ENCODE results near the gene METAP1D. TPM values are rescaled to one million over a fixed set of nuclear protein-coding genes. Genes with fewer than 3 reads are reported as not detected.

The METAP1D gene
- total RNA-seq, 1 experiment from 2014 or later = 15.8 TPM

GRCh38 chr2:172089005-172089504 lies 89.3 kb downstream of the METAP1D start:
- peaks cover 3 to 18% of the 10 kb centered on the region in 2 experiments for H3K4me1 ChIP-seq (ENCODE audit: control insufficient read depth in 1 of 2, insufficient read depth in 2 of 2, low read length in 2 of 2)
- H3K27me3 ChIP-seq (ENCODE audit: insufficient read depth, low read length) = no peaks in the 10 kb centered on the region
- no peak overlapping the region for H3K9ac ChIP-seq (ENCODE audit: low read length)
- no peak overlapping the region for H3K4me2 ChIP-seq (ENCODE audit: low read length)
- H3K9me2 ChIP-seq (ENCODE audit: insufficient read depth) = no peaks in the 10 kb centered on the region
- CTCF ChIA-PET = no interaction called here
- BruUV-seq (replicated peaks) = no TSS peak
- no peak for ATAC-seq
- no peak overlapping the region for H2AFZ ChIP-seq (ENCODE audit: low read depth, low read length, poor library complexity, severe bottlenecking)
- intact Hi-C loops (cut with micrococcal nuclease) = no loop called here
- DNase-seq (ENCODE audit: low read depth, low spot score) = no peak
- no peaks in the 10 kb centered on the region for H4K20me1 ChIP-seq (ENCODE audit: insufficient read depth)
- no peaks in the 10 kb centered on the region for H3K36me3 ChIP-seq (ENCODE audit: control insufficient read depth in 1 of 2, insufficient read depth in 2 of 2, low read length in 2 of 2)
- H3K4me3 ChIP-seq (replicated peaks in 1 of 2; ENCODE audit: low read depth in 1 of 2, low read length in 2 of 2) = no peak overlapping the region
- POLR2A ChIA-PET = no interaction called here
- no peaks in the 10 kb centered on the region for H3K9me3 ChIP-seq (ENCODE audit: control insufficient read depth in 1 of 2, insufficient read depth in 1 of 2, low read depth in 1 of 2, low read length in 2 of 2)
- RAD21 ChIA-PET (ENCODE audit: low non-redundant PET in 1 of 2, low total read pairs in 2 of 2, uncharacterized antibody in 2 of 2, unreplicated experiment in 2 of 2) = no interaction called here
- no peak for TF ChIP-seq ZFX (IDR thresholded peaks at IDR 0.05)
- no peaks in the 10 kb centered on the region for H3K79me2 ChIP-seq (ENCODE audit: insufficient read depth, low read length)
- H3K27ac ChIP-seq (ENCODE audit: low read depth, low read length) = no peak overlapping the region

GRCh38 chr2:172089633-172090032 lies 89.9 kb downstream of the METAP1D start:
- no peaks in the 10 kb centered on the region for H3K27me3 ChIP-seq (ENCODE audit: insufficient read depth, low read length)
- H4K20me1 ChIP-seq (ENCODE audit: insufficient read depth) = no peaks in the 10 kb centered on the region
- H3K27ac ChIP-seq (ENCODE audit: low read depth, low read length) = no peak overlapping the region
- H3K4me1 ChIP-seq (ENCODE audit: control insufficient read depth in 1 of 2, insufficient read depth in 2 of 2, low read length in 2 of 2) = peaks cover 5 to 15% of the 10 kb centered on the region in 2 experiments
- ATAC-seq (no peak), DNase-seq (ENCODE audit: low read depth, low spot score) (no peak)
- ChIA-PET CTCF (no interaction called here), RAD21 (ENCODE audit: low non-redundant PET in 1 of 2, low total read pairs in 2 of 2, uncharacterized antibody in 2 of 2, unreplicated experiment in 2 of 2) (no interaction called here), POLR2A (no interaction called here)
- intact Hi-C loops (cut with micrococcal nuclease) = loop anchor here (10.0 kb wide), 1 partner anchor 165 kb away; the partner anchor contains the start of gene HAT1
- no peaks in the 10 kb centered on the region for H3K9me2 ChIP-seq (ENCODE audit: insufficient read depth)
- no peak overlapping the region for H2AFZ ChIP-seq (ENCODE audit: low read depth, low read length, poor library complexity, severe bottlenecking)
- H3K9ac ChIP-seq (ENCODE audit: low read length) = no peak overlapping the region
- H3K4me2 ChIP-seq (ENCODE audit: low read length) = no peak overlapping the region
- no peaks in the 10 kb centered on the region for H3K79me2 ChIP-seq (ENCODE audit: insufficient read depth, low read length)
- no peak overlapping the region for H3K4me3 ChIP-seq (replicated peaks in 1 of 2; ENCODE audit: low read depth in 1 of 2, low read length in 2 of 2)
- no peaks in the 10 kb centered on the region for H3K9me3 ChIP-seq (ENCODE audit: control insufficient read depth in 1 of 2, insufficient read depth in 1 of 2, low read depth in 1 of 2, low read length in 2 of 2)
- H3K36me3 ChIP-seq (ENCODE audit: control insufficient read depth in 1 of 2, insufficient read depth in 2 of 2, low read length in 2 of 2) = no peaks in the 10 kb centered on the region
- no TSS peak for BruUV-seq (replicated peaks)
- TF ChIP-seq EGR1 (IDR thresholded peaks at IDR 0.05; ENCODE audit: low read depth) (no peak), YY1 (IDR thresholded peaks at IDR 0.05; ENCODE audit: extremely low read depth, insufficient replicate concordance, low read depth, low read length) (no peak), EZH2phosphoT487 (IDR thresholded peaks at IDR 0.05; ENCODE audit: borderline replicate concordance) (no peak), JUND (IDR thresholded peaks at IDR 0.05) (no peak), FOSL1 (IDR thresholded peaks at IDR 0.05; ENCODE audit: low read depth) (no peak), POLR2A (IDR thresholded peaks at IDR 0.05; ENCODE audit: borderline replicate concordance, extremely low read depth, insufficient read depth, insufficient read length) (no peak), ELF1 (IDR thresholded peaks at IDR 0.05; ENCODE audit: borderline replicate concordance, low read depth) (no peak), SRF (IDR thresholded peaks at IDR 0.05; ENCODE audit: low read depth) (no peak), ZNF274 (IDR thresholded peaks at IDR 0.05; ENCODE audit: low read depth, low read length) (no peak), ZFX (IDR thresholded peaks at IDR 0.05) (no peak), CEBPB (IDR thresholded peaks at IDR 0.05; ENCODE audit: low read depth) (no peak), EZH2 (IDR thresholded peaks at IDR 0.05) (no peak), RAD21 (IDR thresholded peaks at IDR 0.05; ENCODE audit: low read depth) (no peak), MAX (IDR thresholded peaks at IDR 0.05) (no peak), SIN3A (IDR thresholded peaks at IDR 0.05; ENCODE audit: low read depth) (no peak), TCF7L2 (IDR thresholded peaks at IDR 0.05; ENCODE audit: borderline replicate concordance, extremely low read depth, insufficient read depth, insufficient read length) (no peak)
- TF ChIP-seq, protein P1, sequence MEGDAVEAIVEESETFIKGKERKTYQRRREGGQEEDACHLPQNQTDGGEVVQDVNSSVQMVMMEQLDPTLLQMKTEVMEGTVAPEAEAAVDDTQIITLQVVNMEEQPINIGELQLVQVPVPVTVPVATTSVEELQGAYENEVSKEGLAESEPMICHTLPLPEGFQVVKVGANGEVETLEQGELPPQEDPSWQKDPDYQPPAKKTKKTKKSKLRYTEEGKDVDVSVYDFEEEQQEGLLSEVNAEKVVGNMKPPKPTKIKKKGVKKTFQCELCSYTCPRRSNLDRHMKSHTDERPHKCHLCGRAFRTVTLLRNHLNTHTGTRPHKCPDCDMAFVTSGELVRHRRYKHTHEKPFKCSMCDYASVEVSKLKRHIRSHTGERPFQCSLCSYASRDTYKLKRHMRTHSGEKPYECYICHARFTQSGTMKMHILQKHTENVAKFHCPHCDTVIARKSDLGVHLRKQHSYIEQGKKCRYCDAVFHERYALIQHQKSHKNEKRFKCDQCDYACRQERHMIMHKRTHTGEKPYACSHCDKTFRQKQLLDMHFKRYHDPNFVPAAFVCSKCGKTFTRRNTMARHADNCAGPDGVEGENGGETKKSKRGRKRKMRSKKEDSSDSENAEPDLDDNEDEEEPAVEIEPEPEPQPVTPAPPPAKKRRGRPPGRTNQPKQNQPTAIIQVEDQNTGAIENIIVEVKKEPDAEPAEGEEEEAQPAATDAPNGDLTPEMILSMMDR (IDR thresholded peaks at IDR 0.05 in 2 of 3, conservative IDR thresholded peaks at IDR 0.05 in 1 of 3; ENCODE audit: borderline replicate concordance in 1 of 3, insufficient read depth in 1 of 3, low read depth in 2 of 3, low read length in 2 of 3) = no peak
- TF ChIP-seq, protein P2, sequence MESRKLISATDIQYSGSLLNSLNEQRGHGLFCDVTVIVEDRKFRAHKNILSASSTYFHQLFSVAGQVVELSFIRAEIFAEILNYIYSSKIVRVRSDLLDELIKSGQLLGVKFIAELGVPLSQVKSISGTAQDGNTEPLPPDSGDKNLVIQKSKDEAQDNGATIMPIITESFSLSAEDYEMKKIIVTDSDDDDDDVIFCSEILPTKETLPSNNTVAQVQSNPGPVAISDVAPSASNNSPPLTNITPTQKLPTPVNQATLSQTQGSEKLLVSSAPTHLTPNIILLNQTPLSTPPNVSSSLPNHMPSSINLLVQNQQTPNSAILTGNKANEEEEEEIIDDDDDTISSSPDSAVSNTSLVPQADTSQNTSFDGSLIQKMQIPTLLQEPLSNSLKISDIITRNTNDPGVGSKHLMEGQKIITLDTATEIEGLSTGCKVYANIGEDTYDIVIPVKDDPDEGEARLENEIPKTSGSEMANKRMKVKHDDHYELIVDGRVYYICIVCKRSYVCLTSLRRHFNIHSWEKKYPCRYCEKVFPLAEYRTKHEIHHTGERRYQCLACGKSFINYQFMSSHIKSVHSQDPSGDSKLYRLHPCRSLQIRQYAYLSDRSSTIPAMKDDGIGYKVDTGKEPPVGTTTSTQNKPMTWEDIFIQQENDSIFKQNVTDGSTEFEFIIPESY (IDR thresholded peaks at IDR 0.05; ENCODE audit: extremely low read depth, insufficient replicate concordance, low read length) = no peak
- TF ChIP-seq, protein P3, sequence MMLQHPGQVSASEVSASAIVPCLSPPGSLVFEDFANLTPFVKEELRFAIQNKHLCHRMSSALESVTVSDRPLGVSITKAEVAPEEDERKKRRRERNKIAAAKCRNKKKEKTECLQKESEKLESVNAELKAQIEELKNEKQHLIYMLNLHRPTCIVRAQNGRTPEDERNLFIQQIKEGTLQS (IDR thresholded peaks at IDR 0.05) = no peak

Data from HCT116 (cell line).